GM12878 (cell line): Measurements from ENCODE around the gene GRIK1. TPM values are rescaled to one million over a fixed set of nuclear protein-coding genes. Genes with fewer than 3 reads are reported as not detected.
A peak's percentile ranks its signal among the peaks of the same experiment; 100 is the strongest.

Source experiments
- ATAC-seq: fragments of 200-7000 bp; cut with Tn5 transposase; 3 replicates; pipeline ENCODE4 v1.9.1; 2020; ENCODE audit warnings: mild to moderate bottlenecking, moderate library complexity
- BruUV-seq: library from RNA; stranded (reverse); fragments of 400-500 nt; replicated peaks from 2 replicates; lab custom pipeline; 2021; lab: Mats Ljungman, UMichigan
- CTCF ChIA-PET: fragments of 300-600 bp; sonication (Branson Sonifier 250); formaldehyde crosslinking; extraction: SDS; loops from one replicate; lab custom pipeline; 2021; ENCODE audit warnings: inconsistent platforms; lab: Yijun Ruan, JAX
- POLR2A ChIA-PET: fragments of 350-600 bp; formaldehyde crosslinking; extraction: SDS; loops from one replicate; lab custom pipeline; 2021; ENCODE audit warnings: inconsistent platforms; lab: Charles Lee
- RAD21 ChIA-PET: fragments of 300-600 bp; sonication (Branson Sonifier 250); formaldehyde crosslinking; loops from one replicate; lab custom pipeline; 2023; ENCODE audit warnings: antibody characterized with exemption; ENCODE audit not compliant: unreplicated experiment; lab: Charles Lee
- SMC1A ChIA-PET: fragments of 300-600 bp; sonication (Branson Sonifier 250); formaldehyde crosslinking; loops from one replicate; lab custom pipeline; 2023; ENCODE audit not compliant: unreplicated experiment, uncharacterized antibody; lab: Charles Lee
- DNase-seq: peaks from one replicate; pipeline ENCODE4 v3.0.0-alpha.2; 2011; ENCODE audit warnings: low read depth, low spot score
- FAIRE-seq: peaks from 3 replicates; lab custom pipeline; 2011; peaks lifted over from hg19 to GRCh38; lab: Jason Lieb, UNC
- H2AFZ ChIP-seq: 2 replicates; pipeline ENCODE4 v1.6.0; 2011; ENCODE audit warnings: low read depth, low read length, control low read depth; ENCODE audit not compliant: control insufficient read depth
- H3K27ac ChIP-seq: 2 replicates; pipeline ENCODE4 v1.5.1; 2011; ENCODE audit warnings: control low read depth; ENCODE audit not compliant: control insufficient read depth, insufficient read depth
- H3K27me3 ChIP-seq, 2 experiments: replicated peaks in 1 of 2; 2 replicates each; pipeline versions ENCODE4 v1.6.0 to v1.6.1; 2011; ENCODE audit warnings: low read length in 1 of 2; ENCODE audit not compliant: control insufficient read depth in 2 of 2, insufficient read depth in 2 of 2
- H3K36me3 ChIP-seq, 2 experiments: 2 replicates each; pipeline ENCODE4 v1.5.1; 2011; ENCODE audit warnings: low read length in 1 of 2; ENCODE audit not compliant: control insufficient read depth in 2 of 2, insufficient read depth in 2 of 2
- H3K4me1 ChIP-seq: 2 replicates; pipeline ENCODE4 v1.6.1; 2011; ENCODE audit warnings: mild to moderate bottlenecking, low read length, moderate library complexity, mixed read lengths; ENCODE audit not compliant: control insufficient read depth, insufficient read depth
- H3K4me2 ChIP-seq: 2 replicates; pipeline ENCODE4 v1.6.0; 2011; ENCODE audit warnings: control low read depth; ENCODE audit not compliant: control insufficient read depth, insufficient read depth
- H3K4me3 ChIP-seq: fragments of 200-600 bp; sonication (generic); 2 replicates; pipeline ENCODE4 v1.5.1; 2016
- H3K79me2 ChIP-seq: 2 replicates; pipeline ENCODE4 v1.6.0; 2011; ENCODE audit warnings: low read length; ENCODE audit not compliant: control insufficient read depth, insufficient read depth
- H3K9ac ChIP-seq: 2 replicates; pipeline ENCODE4 v1.8.0; 2011; ENCODE audit warnings: low read length, control low read depth, mixed read lengths; ENCODE audit not compliant: control insufficient read depth, insufficient read depth
- H3K9me3 ChIP-seq: replicated peaks from 3 replicates; pipeline ENCODE4 v1.5.1; 2011; ENCODE audit warnings: mild to moderate bottlenecking, low read length; ENCODE audit not compliant: control insufficient read depth, insufficient read depth
- H4K20me1 ChIP-seq: 2 replicates; pipeline ENCODE4 v1.6.0; 2011; ENCODE audit not compliant: control insufficient read depth, insufficient read depth
- ASH2L ChIP-seq: fragments of 300-600, 200-600 bp; sonication (generic); IDR thresholded peaks from 2 replicates; pipeline ENCODE4 v1.6.1; 2017; ENCODE audit warnings: low read depth, mild to moderate bottlenecking, borderline replicate concordance
- BRCA1 ChIP-seq: IDR thresholded peaks from 2 replicates; pipeline ENCODE4 v1.6.1; 2011; ENCODE audit warnings: low read depth, low read length, improper control_type of control experiment
- FOS ChIP-seq: IDR thresholded peaks from 3 replicates; pipeline ENCODE4 v1.6.1; 2011; ENCODE audit warnings: borderline replicate concordance; ENCODE audit not compliant: insufficient read length; ENCODE audit errors: extremely low read depth
- HCFC1 ChIP-seq: fragments of 150-350 bp; IDR thresholded peaks from 2 replicates; pipeline ENCODE4 v1.6.1; 2014; ENCODE audit warnings: low read length
- PAX8 ChIP-seq: fragments of 450-650 bp; IDR thresholded peaks from 2 replicates; pipeline ENCODE4 v1.6.1; 2017; ENCODE audit warnings: mild to moderate bottlenecking, moderate library complexity
- RFX5 ChIP-seq: IDR thresholded peaks from 2 replicates; pipeline ENCODE4 v1.6.1; 2011; ENCODE audit warnings: low read depth, low read length, improper control_type of control experiment
- YBX1 ChIP-seq: fragments of 450-650 bp; IDR thresholded peaks from 2 replicates; pipeline ENCODE4 v1.6.1; 2016; ENCODE audit warnings: antibody characterized with exemption
- WGBS: methylation state at CpG from one replicate; pipeline ENCODE4 v1.1.6; 2016; ENCODE audit warnings: low lambda C conversion rate; ENCODE audit not compliant: insufficient replicate concordance, insufficient coverage; ENCODE audit errors: missing lambda C conversion rate; 5-methylcytosine and 5-hydroxymethylcytosine counted together
- in situ Hi-C: fragments of 300-500 bp; cut with MboI; formaldehyde crosslinking; loops from 9 replicates; pipeline ENCODE4 v1.14.3; 2018; ENCODE audit warnings: mixed read lengths
- intact Hi-C: fragments of 100-400 bp; cut with micrococcal nuclease; formaldehyde crosslinking; loops from one replicate; pipeline ENCODE4 v1.14.2; 2022; ENCODE audit not compliant: unreplicated experiment
- polyA plus RNA-seq, 11 experiments: library from polyadenylated mRNA; depleted of rRNA in 4 of 11; unstranded in 6 of 11; stranded (reverse) in 5 of 11; fragments of >200 nt; fragmentation: Nextera tagmentation in 4 of 11; fragmentation: Illumina TruSeq in 1 of 11; extraction: Ambion mirVana in 4 of 11; extraction: Trizol in 1 of 11; gene quantifications; 1 replicate in 1 of 11; 2 replicates in 10 of 11; pipeline versions ENCODE4 v1.2.1 to v1.2.3, GENCODE V29; 2011 to 2016; ENCODE audit warnings: inconsistent platforms in 2 of 11, missing spikeins in 2 of 11, low read depth in 1 of 11
- total RNA-seq, 4 experiments: library from RNA; depleted of rRNA in 3 of 4; stranded (reverse); fragments of >200 nt in 3 of 4; fragmentation: Illumina TruSeq in 1 of 4; extraction: Trizol in 1 of 4; gene quantifications; 2 replicates each; pipeline versions ENCODE4 v1.2.1 to v1.2.3, GENCODE V29; 2013 to 2021
- TF ChIP-seq, protein P1 (sequence below): IDR thresholded peaks from 2 replicates; pipeline ENCODE4 v1.6.1; 2011; ENCODE audit warnings: low read depth, mild to moderate bottlenecking, low read length, moderate library complexity, borderline replicate concordance; ENCODE audit errors: extremely low read depth

The GRIK1 gene
- total and polyA plus RNA-seq, 10 of the 15 experiments (the other 5 are each of a cell fraction or from before 2014, with no cell fraction given), result 0.05 to 0.13 (median 0.09) TPM; not detected in 7

- ChIA-PET SMC1A (no interaction called here), RAD21 (no interaction called here), POLR2A (no interaction called here), CTCF (no interaction called here)
- in situ Hi-C loops (no loop called here), intact Hi-C loops (no loop called here)
- BruUV-seq, result no TSS peak
- Histone ChIP-seq H3K4me1 (no peaks in the 10 kb centered on the region), H3K36me3 (no peaks in the 10 kb centered on the region), H3K79me2 (no peaks in the 10 kb centered on the region), H3K27ac (no peak overlapping the region), H3K27me3 (no peaks in the 10 kb centered on the region), H3K9me3 (no peaks in the 10 kb centered on the region), H3K9ac (no peak overlapping the region), H4K20me1 (no peaks in the 10 kb centered on the region), H3K4me3 (no peak overlapping the region), H3K4me2 (no peak overlapping the region), H2AFZ (no peak overlapping the region)
- FAIRE-seq (no peak), ATAC-seq (peak; percentile 41), DNase-seq (no peak)
- 37% methylated on average over 11 of the region's 11 CpGs for WGBS
- no peak for TF ChIP-seq BRCA1
- TF ChIP-seq, protein P1, sequence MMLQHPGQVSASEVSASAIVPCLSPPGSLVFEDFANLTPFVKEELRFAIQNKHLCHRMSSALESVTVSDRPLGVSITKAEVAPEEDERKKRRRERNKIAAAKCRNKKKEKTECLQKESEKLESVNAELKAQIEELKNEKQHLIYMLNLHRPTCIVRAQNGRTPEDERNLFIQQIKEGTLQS, result no peak
- no peak for TF ChIP-seq ASH2L
- no peak for TF ChIP-seq PAX8
- TF ChIP-seq RFX5, result no peak
- no peak for TF ChIP-seq HCFC1
- no peak for TF ChIP-seq YBX1
- TF ChIP-seq FOS, result no peak
Observed at GRCh38 chr21:29904359-29905282, 35.2 kb downstream of the GRIK1 start.
